ENCODE results near the gene USP10.

- TF ChIP-seq MAX (IDR thresholded peaks at IDR 0.05), result no peak
- TF ChIP-seq CTCF (IDR thresholded peaks at IDR 0.05; ENCODE audit: low read depth, low read length, missing input control), result no peak
- TF ChIP-seq RAD21 (IDR thresholded peaks at IDR 0.05), result no peak
Observed at GRCh38 chr16:84820305-84820684, 120.5 kb downstream of the USP10 start.

Measured in liver (tissue), 3 donors.